ENCODE measurements around the gene MSX2. TPM values are rescaled to one million over a fixed set of nuclear protein-coding genes. Genes with fewer than 3 reads are reported as not detected.

The MSX2 gene
- total and polyA plus RNA-seq, 9 of the 15 experiments (the other 6 are each of a cell fraction or from before 2014, with no cell fraction given): not detected

DNA sequence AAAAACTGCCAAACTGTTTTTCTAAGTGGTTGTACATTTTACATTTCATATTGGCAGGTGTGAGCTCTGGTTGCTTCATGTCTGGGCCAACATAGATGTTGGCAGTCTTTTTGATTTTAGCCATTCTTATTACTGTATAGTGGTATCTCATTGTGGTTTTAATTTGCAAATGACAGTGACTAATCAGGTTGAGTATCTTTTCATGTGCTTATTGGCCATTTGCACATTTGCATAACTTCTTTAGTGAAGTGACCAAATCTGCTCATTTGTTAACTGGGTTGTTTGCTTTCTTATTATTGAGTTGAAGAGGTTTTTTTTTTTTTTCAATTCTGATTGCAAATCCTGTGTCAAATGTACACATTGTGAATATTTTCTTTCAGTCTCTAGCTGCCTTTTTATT lies 36.9 kb upstream of the MSX2 start:
- CTCF ChIA-PET (ENCODE audit: low intra/inter-chr PET ratio): no interaction called here
- no peaks in the 10 kb centered on the region for H3K36me3 ChIP-seq (ENCODE audit: control insufficient read depth, insufficient read depth, low read length)
- ATAC-seq (no peak), FAIRE-seq (no peak), DNase-seq (ENCODE audit: extremely low read depth in 1 of 4, low spot score in 3 of 4) (no peak)
- no peaks in the 10 kb centered on the region for H3K9me1 ChIP-seq (ENCODE audit: control insufficient read depth, insufficient read depth, low read length)
- H3K4me1 ChIP-seq (replicated peaks in 1 of 2; ENCODE audit: control insufficient read depth in 2 of 2, insufficient read depth in 2 of 2, low read length in 2 of 2): no peaks in the 10 kb centered on the region; a peak in 1 of 5 replicates
- no peaks in the 10 kb centered on the region; the same call in 1 of the 2 replicates for H4K20me1 ChIP-seq (replicated peaks; ENCODE audit: control insufficient read depth, insufficient read depth, low read length)
- POLR2A ChIA-PET: no interaction called here
- H3K79me2 ChIP-seq (ENCODE audit: control insufficient read depth, insufficient read depth, low read length): no peaks in the 10 kb centered on the region
- no peak for TF ChIP-seq RCOR1 (IDR thresholded peaks at IDR 0.05; ENCODE audit: borderline replicate concordance in 1 of 2, low read depth in 2 of 2, low read length in 2 of 2)
- no peak for TF ChIP-seq ZNF282 (CRISPR knock-in tag; IDR thresholded peaks at IDR 0.05)
- TF ChIP-seq, protein P1, sequence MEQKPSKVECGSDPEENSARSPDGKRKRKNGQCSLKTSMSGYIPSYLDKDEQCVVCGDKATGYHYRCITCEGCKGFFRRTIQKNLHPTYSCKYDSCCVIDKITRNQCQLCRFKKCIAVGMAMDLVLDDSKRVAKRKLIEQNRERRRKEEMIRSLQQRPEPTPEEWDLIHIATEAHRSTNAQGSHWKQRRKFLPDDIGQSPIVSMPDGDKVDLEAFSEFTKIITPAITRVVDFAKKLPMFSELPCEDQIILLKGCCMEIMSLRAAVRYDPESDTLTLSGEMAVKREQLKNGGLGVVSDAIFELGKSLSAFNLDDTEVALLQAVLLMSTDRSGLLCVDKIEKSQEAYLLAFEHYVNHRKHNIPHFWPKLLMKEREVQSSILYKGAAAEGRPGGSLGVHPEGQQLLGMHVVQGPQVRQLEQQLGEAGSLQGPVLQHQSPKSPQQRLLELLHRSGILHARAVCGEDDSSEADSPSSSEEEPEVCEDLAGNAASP (IDR thresholded peaks at IDR 0.05): no peak
- no peaks in the 10 kb centered on the region for H3K9me3 ChIP-seq (replicated peaks; ENCODE audit: control insufficient read depth, insufficient read depth, low read depth, low read length)
- no peak overlapping the region for H3K27ac ChIP-seq (ENCODE audit: extremely low read depth, low read depth, low read length)
- no peak overlapping the region for H3K4me3 ChIP-seq
- no peak overlapping the region for H3K4me2 ChIP-seq (ENCODE audit: insufficient read depth, low read length)
- intact Hi-C loops (cut with micrococcal nuclease): no loop called here
- no peak overlapping the region for H2AFZ ChIP-seq (ENCODE audit: low read depth, low read length)
- H3K9ac ChIP-seq (ENCODE audit: insufficient read depth in 1 of 2, low read depth in 2 of 2, low read length in 2 of 2): no peak overlapping the region
- in situ Hi-C loops (cut with MboI): no loop called here
- H3K27me3 ChIP-seq (ENCODE audit: control insufficient read depth in 2 of 2, insufficient read depth in 2 of 2, low read length in 2 of 2): peaks cover 13 to 29% of the 10 kb centered on the region in 2 experiments; a peak in 4 of 5 replicates
- BruUV-seq (replicated peaks): no TSS peak
